PC-3 (cell line): ENCODE measurements around the gene SCAMP4.

Experiments used
- EZH2 ChIP-seq: fragments of 300-600 bp; sonication (generic); IDR thresholded peaks from one replicate; pipeline ENCODE4 v1.6.1; 2017; ENCODE audit warnings: antibody characterized with exemption, mild to moderate bottlenecking, low read length; ENCODE audit not compliant: unreplicated experiment
- EZH2phosphoT487 ChIP-seq: fragments of 300-600 bp; sonication (generic); IDR thresholded peaks from 2 replicates; pipeline ENCODE4 v1.6.1; 2018; ENCODE audit warnings: mild to moderate bottlenecking, antibody characterized with exemption, low read length, borderline replicate concordance
- TF ChIP-seq, protein P1 (sequence below): fragments of 300-600 bp; sonication (generic); conservative IDR thresholded peaks from 2 replicates; pipeline ENCODE4 v1.5.1; 2017; ENCODE audit warnings: antibody characterized with exemption, low read depth, mild to moderate bottlenecking, low read length

GRCh38 chr19:1872807-1873523 lies 32.2 kb upstream of the SCAMP4 start:
- TF ChIP-seq, protein P1, sequence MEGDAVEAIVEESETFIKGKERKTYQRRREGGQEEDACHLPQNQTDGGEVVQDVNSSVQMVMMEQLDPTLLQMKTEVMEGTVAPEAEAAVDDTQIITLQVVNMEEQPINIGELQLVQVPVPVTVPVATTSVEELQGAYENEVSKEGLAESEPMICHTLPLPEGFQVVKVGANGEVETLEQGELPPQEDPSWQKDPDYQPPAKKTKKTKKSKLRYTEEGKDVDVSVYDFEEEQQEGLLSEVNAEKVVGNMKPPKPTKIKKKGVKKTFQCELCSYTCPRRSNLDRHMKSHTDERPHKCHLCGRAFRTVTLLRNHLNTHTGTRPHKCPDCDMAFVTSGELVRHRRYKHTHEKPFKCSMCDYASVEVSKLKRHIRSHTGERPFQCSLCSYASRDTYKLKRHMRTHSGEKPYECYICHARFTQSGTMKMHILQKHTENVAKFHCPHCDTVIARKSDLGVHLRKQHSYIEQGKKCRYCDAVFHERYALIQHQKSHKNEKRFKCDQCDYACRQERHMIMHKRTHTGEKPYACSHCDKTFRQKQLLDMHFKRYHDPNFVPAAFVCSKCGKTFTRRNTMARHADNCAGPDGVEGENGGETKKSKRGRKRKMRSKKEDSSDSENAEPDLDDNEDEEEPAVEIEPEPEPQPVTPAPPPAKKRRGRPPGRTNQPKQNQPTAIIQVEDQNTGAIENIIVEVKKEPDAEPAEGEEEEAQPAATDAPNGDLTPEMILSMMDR = no peak
- TF ChIP-seq EZH2phosphoT487 = no peak
- TF ChIP-seq EZH2 = no peak
